NAMALWA (cell line): Measurements from ENCODE around the gene GLYATL2.

ENCODE experiments used
- DNase-seq: peaks from one replicate; pipeline ENCODE4 v3.0.0-alpha.2; 2015; ENCODE audit warnings: low spot score

Gene GLYATL2

GRCh38 chr11:58844361-58845005 is at the start of gene GLYATL2:
GLYATL2 (minus strand) TSS chr11:58844704; CDS start chr11:58839612, 5,092 bp downstream.
- no peak for DNase-seq

DNA sequence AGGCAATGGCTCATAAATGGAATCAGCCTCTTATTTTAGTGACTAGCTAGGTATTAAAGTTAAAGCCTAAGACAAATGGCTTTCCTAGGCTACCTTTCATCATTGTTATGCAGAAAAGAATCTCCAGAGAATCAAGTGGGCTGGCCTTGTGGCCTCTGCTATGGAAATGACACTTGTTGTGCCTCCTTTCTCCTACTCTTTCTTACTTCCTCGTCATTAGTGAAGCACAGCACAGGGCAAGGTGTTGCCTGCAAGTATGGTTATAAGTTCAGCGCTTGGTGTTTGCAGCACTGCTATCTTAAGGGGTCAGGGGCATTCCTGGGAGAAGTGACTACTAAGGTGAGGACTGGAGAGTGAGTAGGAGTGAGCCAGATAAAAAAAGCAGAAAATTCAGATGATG is 49.4 kb upstream of the GLYATL2 start:
- DNase-seq: no peak

DNA sequence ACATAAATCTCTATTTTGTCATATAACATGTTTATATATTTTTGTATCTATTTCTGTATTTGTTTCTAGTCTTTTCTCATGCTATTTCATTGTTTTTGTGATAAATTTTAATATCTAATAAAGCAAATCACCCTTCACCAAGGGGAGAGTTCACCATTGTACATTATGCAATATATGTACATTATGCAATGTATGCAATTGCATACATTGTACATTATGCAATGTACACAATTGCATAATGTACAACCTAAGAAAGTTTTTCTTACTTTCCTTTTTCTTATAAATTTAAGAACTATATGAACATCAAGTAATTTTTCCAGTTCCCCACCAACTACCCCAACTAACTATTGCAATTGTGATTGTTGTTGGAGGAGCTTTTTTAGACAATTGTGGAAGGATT is 44.1 kb upstream of the GLYATL2 start:
- no peak for DNase-seq

- no peak for DNase-seq
Observed at GRCh38 chr11:58887452-58887851, 42.9 kb upstream of the GLYATL2 start.

- no peak for DNase-seq
Observed at GRCh38 chr11:58880625-58881024, 36.1 kb upstream of the GLYATL2 start.

DNA sequence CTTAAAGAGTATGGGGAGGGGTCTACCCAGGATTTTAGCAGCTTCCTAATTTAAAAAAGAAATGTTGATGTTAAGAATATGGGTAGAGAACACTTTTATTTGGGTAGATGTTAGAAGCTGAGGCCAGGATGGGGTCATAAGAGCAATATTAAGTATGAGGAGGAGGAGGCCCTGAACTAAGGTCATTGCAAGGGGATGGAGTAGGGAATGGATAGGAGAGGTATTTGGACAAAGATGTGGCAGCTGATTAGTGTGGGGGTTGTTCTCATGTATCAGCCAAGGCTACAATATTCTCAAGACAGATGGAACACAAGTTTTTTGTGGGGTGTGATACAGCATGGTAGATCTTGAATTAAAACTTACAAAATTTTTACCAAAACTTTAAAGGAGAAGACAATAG is 35.7 kb upstream of the GLYATL2 start:
- DNase-seq: no peak

DNA sequence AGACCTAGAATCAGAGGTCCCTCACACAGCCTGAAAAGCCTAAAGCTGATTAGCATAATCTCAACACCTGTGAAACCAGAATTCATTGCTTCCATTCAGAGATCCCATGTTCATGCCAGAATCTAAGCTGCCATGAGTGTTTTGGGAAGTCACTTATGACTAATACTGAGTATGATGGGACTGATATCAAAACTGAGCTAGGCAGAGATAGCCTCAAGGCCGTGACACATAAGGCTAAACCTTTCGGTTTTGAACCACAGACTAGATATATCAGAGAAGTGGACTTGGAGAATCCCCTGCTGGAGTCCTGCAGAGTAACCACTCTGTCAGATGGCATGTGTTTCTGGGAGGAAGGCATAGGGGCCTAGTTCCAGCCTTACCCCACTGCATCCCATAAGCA is 23.1 kb upstream of the GLYATL2 start:
- DNase-seq: no peak

- no peak for DNase-seq
Observed at GRCh38 chr11:58866788-58867187, 22.3 kb upstream of the GLYATL2 start.

DNA sequence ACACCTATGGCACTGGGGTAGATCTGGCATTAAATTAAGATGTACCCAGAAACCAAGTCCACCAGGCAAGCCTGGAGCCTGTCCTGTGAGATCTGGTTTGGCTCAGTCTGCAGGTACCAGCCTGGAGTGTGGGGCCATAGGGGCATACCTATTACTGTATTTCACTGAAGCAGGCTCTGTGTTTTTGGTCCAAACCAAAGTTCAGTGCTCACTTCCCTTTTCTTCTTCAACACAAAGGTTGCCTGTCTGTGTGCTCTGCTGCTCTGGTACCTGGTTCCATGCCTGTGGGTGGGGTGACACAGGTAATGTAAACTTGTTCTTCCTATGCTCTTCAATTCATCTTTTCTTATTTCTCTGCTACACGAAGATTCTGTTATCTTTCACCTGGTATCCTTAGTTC is 19.8 kb upstream of the GLYATL2 start:
- DNase-seq: no peak

- no peak for DNase-seq
Observed at GRCh38 chr11:58863697-58864096, 19.2 kb upstream of the GLYATL2 start.

DNA sequence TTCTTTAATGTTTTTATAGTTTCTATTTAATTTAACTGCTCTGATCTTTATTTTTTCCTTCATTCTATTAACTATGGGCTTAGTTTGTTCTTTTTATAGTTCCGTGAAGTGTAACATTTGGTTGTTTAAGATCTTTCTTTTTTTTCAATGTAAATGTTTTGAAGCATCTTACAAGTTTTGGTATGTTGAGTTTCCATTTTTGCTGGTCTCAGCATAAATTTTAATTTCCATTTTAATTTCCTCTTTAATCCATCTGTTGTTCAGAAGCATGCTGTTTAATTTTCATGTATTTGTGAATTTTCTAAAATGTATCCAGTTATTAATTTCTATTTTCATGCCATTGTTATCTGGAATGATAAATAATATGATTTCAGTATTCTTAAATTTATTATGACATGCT is 17.0 kb upstream of the GLYATL2 start:
- DNase-seq: no peak

GRCh38 chr11:58856806-58857205 is 12.3 kb upstream of the GLYATL2 start:
- no peak for DNase-seq

GRCh38 chr11:58845386-58845785 is 882 bp upstream of the GLYATL2 start:
- DNase-seq: no peak

DNA sequence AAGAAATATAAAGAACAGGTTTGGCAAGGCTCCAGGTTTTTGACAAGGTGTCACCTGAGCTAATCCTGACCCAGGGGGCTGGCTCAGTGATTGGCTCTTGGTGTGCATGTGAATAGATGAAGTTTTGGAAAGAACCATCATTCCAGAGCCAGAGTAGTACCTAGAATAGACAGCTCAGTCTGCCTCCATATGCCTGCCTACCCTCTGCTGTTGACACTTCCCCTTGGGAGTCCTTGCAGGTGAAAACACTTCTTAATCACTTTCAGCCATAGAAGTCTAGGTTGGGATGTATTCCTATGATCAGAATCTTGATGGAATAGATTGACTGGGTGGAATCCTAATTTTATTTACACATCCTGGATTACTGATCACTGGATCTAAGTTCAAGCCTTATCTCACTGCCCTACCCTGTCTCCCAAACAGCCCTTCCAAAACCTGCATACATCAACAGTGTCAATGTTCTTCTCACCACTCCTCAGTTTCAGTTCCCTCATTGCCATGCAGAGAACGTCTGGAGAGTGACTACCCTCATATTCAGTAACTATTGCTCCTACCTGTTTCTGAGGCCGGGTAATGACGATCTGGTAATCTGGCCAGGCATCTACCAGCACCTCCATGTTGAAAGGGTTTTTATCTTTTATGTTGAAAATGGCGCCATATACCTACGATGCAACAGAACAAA is 6.7 kb downstream of the GLYATL2 start:
- DNase-seq: no peak

DNA sequence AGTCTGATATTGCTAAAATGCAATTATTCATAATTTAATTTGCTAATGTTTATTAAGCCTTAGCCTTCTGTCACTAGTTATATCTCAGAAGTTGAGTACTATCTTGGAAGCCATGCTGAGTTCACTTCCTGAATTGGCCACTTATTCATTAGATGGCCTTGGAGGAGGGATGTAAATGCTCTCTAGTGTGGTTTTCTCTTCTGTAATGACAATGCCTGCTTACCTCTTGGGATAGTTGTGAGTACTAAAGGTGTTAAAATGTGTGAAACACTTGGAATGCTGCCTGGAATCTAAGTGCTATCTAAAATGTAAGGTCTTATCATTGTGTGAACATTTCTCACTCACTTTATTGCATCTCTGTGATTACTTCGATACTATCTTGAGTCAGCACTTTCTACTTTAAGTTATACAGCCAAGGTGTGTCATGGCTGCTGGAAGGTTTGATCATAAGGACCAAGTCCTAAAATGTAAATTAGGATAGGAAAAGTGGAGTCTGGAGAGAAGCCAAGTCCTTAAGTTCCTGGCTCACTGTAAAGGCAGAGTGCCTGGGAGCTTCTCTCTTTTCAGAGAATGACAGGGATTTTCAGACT is 12.4 kb downstream of the GLYATL2 start:
- DNase-seq: no peak

DNA sequence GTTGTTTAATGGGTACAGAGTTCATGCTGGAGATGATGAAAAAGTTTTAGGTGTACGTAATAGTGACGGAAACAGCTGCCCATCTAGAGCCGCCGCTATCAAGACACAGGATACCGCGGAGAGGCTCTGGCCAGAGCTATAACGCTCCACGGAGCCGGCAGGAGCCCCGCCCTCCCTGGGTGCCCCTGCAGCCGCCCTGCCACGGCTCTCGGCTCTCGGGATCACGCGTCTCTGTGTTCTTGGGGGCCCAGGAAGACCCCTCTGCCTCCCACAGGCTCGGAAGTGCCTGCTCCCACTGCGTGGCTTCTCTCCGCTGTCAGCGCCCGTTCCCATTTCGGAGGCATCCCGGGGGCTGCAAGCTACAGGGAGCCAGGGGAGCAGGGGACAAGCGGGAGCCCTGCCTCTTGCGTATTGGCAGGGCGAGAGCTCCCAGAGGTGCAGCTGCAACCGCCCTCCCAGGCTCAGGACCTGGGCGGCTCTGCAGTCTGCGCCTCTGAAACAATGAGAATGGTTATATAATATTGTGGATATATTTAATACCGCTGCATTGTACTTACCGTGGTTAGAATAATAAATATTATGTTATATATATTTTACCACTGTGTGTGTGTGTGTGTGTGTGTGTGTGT is 13.7 kb downstream of the GLYATL2 start:
- DNase-seq: no peak

- no peak for DNase-seq
Observed at GRCh38 chr11:58829786-58830185, 14.7 kb downstream of the GLYATL2 start.

- DNase-seq: no peak
Observed at GRCh38 chr11:58813693-58814092, 30.8 kb downstream of the GLYATL2 start.

- no peak for DNase-seq
Observed at GRCh38 chr11:58811499-58811898, 33.0 kb downstream of the GLYATL2 start.

GRCh38 chr11:58807343-58807742 is 37.2 kb downstream of the GLYATL2 start:
- DNase-seq: no peak

DNA sequence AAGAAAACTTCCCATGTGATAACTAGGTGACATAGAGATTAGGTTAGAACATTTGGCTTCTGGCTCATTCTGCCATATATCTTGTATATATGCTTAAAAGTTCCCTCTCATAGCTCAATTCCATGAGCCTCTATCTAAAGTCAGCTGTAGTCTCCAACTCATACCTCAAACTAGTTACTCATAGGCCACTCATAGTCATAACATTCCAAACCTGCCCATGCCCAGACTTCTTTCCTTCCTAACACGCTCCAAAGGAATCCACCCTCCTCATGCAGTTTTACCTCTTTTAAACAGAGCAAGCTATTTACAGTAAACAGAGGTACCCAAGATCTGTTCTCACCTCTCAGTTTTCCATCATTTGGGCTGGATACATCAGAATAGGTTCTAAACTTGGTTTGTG is 39.4 kb downstream of the GLYATL2 start:
- DNase-seq: no peak

GRCh38 chr11:58801974-58802545 is 42.4 kb downstream of the GLYATL2 start:
- no peak for DNase-seq

DNA sequence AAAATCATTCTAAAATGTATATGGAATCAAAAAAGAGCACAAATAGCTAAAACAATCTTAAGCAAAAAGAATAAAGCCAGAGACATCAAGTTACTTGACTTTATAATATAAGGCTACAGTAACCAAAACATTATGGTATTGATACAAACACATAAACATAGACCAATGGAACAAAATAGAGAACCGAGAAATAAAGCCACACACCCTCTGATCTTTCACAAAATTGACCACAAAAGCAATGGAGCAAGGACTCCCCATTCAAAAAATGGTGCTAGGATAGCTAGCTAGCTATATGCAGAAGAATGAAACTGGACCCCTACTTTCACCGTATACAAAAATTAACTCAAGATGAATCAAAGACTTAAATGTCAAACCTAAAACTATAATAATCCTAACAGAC is 43.2 kb downstream of the GLYATL2 start:
- no peak for DNase-seq
